Activated CD8-positive, alpha-beta T cell treated with anti-CD3 and anti-CD28 coated beads for 36 hours (primary cell): Measurements from ENCODE around the gene GSK3B. TPM values are rescaled to one million over a fixed set of nuclear protein-coding genes. Genes with fewer than 3 reads are reported as not detected.

Experiments
- ATAC-seq: fragments of 200-7000 bp; cut with Tn5 transposase; one replicate; pipeline ENCODE4 v1.10.0; 2021; ENCODE audit warnings: mild to moderate bottlenecking, moderate library complexity
- CTCF ChIA-PET: fragments of 350-600 bp; sonication (Branson Sonifier 250); formaldehyde crosslinking; loops from one replicate; lab custom pipeline; 2021; ENCODE audit warnings: antibody characterized with exemption; lab: Charles Lee
- POLR2A ChIA-PET: fragments of 350-600 bp; sonication (Branson Sonifier 250); formaldehyde crosslinking; loops from one replicate; lab custom pipeline; 2021; ENCODE audit warnings: antibody characterized with exemption; lab: Charles Lee
- DNase-seq: peaks from one replicate; pipeline ENCODE4 v3.0.0-alpha.2; 2020
- H3K27ac Mint-ChIP-seq: one replicate; pipeline ENCODE4 v1.8.0; 2021; ENCODE audit warnings: mild to moderate bottlenecking, mixed read lengths
- H3K27me3 Mint-ChIP-seq: one replicate; pipeline ENCODE4 v1.8.0; 2021; ENCODE audit warnings: mixed read lengths
- H3K36me3 Mint-ChIP-seq: one replicate; pipeline ENCODE4 v1.8.0; 2021; ENCODE audit warnings: low read depth, mixed read lengths
- H3K4me1 Mint-ChIP-seq: one replicate; pipeline ENCODE4 v1.8.0; 2021; ENCODE audit warnings: low read depth, mixed read lengths
- H3K4me3 Mint-ChIP-seq: one replicate; pipeline ENCODE4 v1.8.0; 2021; ENCODE audit warnings: mild to moderate bottlenecking, moderate library complexity, mixed read lengths
- H3K9me3 Mint-ChIP-seq: one replicate; pipeline ENCODE4 v1.8.0; 2021; ENCODE audit warnings: mixed read lengths
- intact Hi-C: fragments of 100-400 bp; cut with micrococcal nuclease; formaldehyde crosslinking; loops from one replicate; pipeline ENCODE4 v1.10.0; 2022
- total RNA-seq, 2 experiments: library from RNA; stranded (reverse); gene quantifications; one replicate each; pipeline ENCODE4 v1.2.3, GENCODE V29; 2021
- TF ChIP-seq, protein P1 (sequence below): fragments of 200-600 bp; IDR thresholded peaks from one replicate; pipeline ENCODE4 v1.8.0; 2022; ENCODE audit warnings: antibody characterized with exemption, mild to moderate bottlenecking

GSK3B gene
- total RNA-seq, 2 experiments from 2014 or later: 29.0 to 32.1 TPM

DNA sequence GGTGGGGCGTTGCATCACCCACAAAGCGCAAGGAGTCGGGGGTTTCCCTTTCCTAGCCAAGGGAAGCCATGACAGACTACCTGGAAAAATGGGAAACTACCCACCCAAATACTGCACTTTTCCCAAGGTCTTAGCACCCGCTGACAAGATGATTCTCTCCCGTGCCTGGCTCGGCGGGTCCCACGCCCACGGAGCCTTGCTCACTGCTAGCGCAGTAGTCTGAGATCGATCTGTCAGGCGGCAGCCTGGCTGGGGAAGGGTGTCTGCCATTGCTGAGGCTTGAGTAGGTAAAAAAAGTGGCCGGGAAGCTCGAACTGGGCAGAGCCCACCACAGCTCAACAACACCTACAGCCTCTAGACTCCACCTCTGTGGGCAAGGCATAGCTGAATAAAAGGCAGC lies 112.9 kb downstream of the GSK3B start:
- ChIA-PET CTCF (no interaction called here), POLR2A (no interaction called here)
- no peak overlapping the region for H3K4me3 Mint-ChIP-seq
- no peak for ATAC-seq
- TF ChIP-seq, protein P1, sequence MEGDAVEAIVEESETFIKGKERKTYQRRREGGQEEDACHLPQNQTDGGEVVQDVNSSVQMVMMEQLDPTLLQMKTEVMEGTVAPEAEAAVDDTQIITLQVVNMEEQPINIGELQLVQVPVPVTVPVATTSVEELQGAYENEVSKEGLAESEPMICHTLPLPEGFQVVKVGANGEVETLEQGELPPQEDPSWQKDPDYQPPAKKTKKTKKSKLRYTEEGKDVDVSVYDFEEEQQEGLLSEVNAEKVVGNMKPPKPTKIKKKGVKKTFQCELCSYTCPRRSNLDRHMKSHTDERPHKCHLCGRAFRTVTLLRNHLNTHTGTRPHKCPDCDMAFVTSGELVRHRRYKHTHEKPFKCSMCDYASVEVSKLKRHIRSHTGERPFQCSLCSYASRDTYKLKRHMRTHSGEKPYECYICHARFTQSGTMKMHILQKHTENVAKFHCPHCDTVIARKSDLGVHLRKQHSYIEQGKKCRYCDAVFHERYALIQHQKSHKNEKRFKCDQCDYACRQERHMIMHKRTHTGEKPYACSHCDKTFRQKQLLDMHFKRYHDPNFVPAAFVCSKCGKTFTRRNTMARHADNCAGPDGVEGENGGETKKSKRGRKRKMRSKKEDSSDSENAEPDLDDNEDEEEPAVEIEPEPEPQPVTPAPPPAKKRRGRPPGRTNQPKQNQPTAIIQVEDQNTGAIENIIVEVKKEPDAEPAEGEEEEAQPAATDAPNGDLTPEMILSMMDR: no peak
- H3K4me1 Mint-ChIP-seq: peaks cover 37% of the 10 kb centered on the region
- no peaks in the 10 kb centered on the region for H3K27me3 Mint-ChIP-seq
- no peak overlapping the region for H3K27ac Mint-ChIP-seq
- intact Hi-C loops: no loop called here
- H3K9me3 Mint-ChIP-seq: peaks cover 28% of the 10 kb centered on the region
- peaks cover 56% of the 10 kb centered on the region for H3K36me3 Mint-ChIP-seq
- DNase-seq: no peak

DNA sequence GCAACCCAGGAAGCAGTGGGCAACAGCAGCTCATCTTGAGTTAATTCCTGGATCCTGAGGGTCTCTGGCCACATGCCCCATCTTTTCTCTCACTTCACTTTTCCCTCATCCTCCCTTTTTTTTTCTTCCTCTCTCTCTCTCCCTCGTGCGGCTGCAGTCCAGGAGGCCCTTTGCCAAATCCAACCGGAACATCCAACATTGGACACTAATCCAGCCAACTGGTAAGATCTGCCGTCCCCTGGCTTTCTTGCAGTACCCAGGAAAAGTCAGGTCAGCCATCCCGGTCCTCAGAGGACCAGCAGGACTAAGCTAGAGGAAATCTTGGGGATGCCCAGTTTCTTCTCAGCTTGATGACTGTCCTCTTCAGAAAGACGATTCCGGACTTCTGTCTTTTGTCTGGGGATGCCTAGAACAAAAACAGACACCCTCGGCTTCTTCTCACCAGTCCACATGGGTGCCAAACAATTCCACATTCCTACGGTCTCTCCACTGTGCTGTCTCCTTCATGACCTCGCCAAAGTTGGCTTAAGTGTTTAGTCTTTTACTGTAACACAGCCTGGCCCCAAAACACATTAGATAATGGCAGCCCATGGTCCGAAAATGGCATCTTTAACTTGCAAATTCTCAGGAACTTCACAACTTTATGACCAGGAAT lies 115.6 kb downstream of the GSK3B start:
- ATAC-seq (no peak), DNase-seq (no peak)
- H3K27ac Mint-ChIP-seq: no peak overlapping the region
- ChIA-PET CTCF (interaction anchor here (1.8 kb wide), 1 partner anchor 14 kb away, joined by 5 read pairs; no protein-coding TSS in a partner anchor), POLR2A (no interaction called here)
- H3K36me3 Mint-ChIP-seq: peaks cover 36% of the 10 kb centered on the region
- H3K4me1 Mint-ChIP-seq: peaks cover 29% of the 10 kb centered on the region
- H3K27me3 Mint-ChIP-seq: no peaks in the 10 kb centered on the region
- peaks cover 7% of the 10 kb centered on the region for H3K9me3 Mint-ChIP-seq
- TF ChIP-seq, protein P1: no peak
- H3K4me3 Mint-ChIP-seq: no peak overlapping the region
- intact Hi-C loops: no loop called here

DNA sequence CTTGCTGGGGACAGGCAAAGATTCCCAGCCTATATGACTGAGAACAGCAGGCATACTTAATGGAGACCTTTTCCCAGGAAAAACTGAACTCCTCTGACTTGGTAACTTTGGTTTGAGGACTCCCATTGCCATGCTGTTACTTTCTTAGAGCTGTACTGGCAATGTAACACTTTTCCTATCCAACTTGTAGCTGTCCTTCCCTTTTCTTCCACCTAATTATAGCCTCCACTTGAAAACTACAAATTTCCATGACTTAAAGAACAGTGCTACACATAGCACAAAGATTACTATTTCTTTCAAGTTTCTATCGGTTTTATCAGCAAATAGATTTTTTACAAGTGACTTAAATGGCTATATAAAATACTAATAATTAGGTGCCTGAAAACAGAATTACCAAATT lies 116.9 kb downstream of the GSK3B start:
- CTCF ChIA-PET: no interaction called here
- H3K9me3 Mint-ChIP-seq: peaks cover under 1% of the 10 kb centered on the region
- H3K4me3 Mint-ChIP-seq: no peak overlapping the region
- TF ChIP-seq, protein P1: no peak
- DNase-seq (no peak), ATAC-seq (no peak)
- no peaks in the 10 kb centered on the region for H3K27me3 Mint-ChIP-seq
- POLR2A ChIA-PET: no interaction called here
- H3K4me1 Mint-ChIP-seq: peaks cover 25% of the 10 kb centered on the region
- intact Hi-C loops: no loop called here
- H3K27ac Mint-ChIP-seq: no peak overlapping the region
- peaks cover 27% of the 10 kb centered on the region for H3K36me3 Mint-ChIP-seq

DNA sequence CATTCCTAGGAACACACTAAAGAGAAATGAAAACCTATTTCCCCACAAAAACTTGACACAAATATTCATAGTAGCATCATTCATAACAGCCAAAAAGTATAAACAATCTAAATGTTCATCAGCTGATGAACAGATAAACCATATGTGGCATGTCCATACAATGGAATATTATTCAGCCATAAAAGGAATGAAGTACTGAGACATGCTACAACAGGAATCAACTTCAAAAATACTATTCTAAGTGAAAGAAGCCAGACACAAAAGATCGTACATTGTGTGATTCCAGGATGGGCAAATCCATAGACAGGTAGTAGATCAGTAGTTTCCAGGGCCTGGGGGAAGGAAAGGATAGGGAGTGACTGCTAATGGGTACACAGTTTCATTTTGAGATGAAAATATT lies 118.0 kb downstream of the GSK3B start:
- H3K4me3 Mint-ChIP-seq: no peak overlapping the region
- intact Hi-C loops: no loop called here
- ChIA-PET POLR2A (no interaction called here), CTCF (interaction anchor here (1.5 kb wide), 1 partner anchor 10 kb away, joined by 3 read pairs; no protein-coding TSS in a partner anchor)
- H3K27ac Mint-ChIP-seq: no peak overlapping the region
- ATAC-seq (no peak), DNase-seq (no peak)
- H3K27me3 Mint-ChIP-seq: no peaks in the 10 kb centered on the region
- TF ChIP-seq, protein P1: no peak
- H3K36me3 Mint-ChIP-seq: peaks cover 21% of the 10 kb centered on the region
- H3K9me3 Mint-ChIP-seq: no peaks in the 10 kb centered on the region
- H3K4me1 Mint-ChIP-seq: peaks cover 22% of the 10 kb centered on the region

DNA sequence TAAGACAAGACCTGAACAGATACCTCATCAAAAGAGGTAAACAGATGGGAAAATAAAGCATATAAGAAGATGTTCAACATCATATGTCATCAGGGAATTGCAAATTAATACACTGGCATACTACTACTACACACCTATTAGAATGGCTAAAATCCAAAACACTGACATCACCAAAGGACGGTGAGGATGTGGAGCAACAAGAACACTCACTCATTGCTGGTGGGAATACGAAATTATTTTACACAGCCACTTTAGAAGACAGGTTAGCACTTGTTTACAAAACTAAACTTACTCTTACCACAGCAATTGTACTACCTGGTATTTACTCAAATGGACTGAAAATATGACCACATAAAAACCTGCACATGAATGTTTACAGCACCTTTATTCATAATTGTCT lies 119.6 kb downstream of the GSK3B start:
- CTCF ChIA-PET: no interaction called here
- no peaks in the 10 kb centered on the region for H3K9me3 Mint-ChIP-seq
- DNase-seq (no peak), ATAC-seq (no peak)
- H3K4me3 Mint-ChIP-seq: no peak overlapping the region
- H3K4me1 Mint-ChIP-seq: peaks cover 25% of the 10 kb centered on the region
- TF ChIP-seq, protein P1: no peak
- POLR2A ChIA-PET: no interaction called here
- no peak overlapping the region for H3K27ac Mint-ChIP-seq
- intact Hi-C loops: no loop called here
- H3K36me3 Mint-ChIP-seq: peaks cover 22% of the 10 kb centered on the region
- no peaks in the 10 kb centered on the region for H3K27me3 Mint-ChIP-seq
